Measurements from ENCODE around the gene MVB12B.

The MVB12B gene

DNA sequence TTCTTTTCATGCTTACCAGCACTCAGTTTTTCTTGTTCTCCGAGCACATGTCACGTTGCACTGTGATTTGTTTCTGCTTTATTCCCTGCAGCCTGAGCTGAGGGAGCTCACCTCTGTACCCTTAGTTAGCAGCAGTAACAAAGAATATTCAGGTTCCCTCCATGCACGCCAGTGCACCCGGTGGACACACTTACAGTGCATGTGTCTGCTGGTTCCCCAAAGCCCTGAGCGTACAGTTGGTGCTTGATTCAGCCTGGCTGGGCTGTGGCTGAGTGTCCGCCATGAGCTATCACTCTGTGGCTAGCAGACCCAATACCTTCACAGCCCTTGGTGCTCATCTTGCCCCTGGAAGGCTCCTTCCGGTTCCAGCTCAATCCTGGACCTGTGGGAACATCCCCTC lies 93.5 kb downstream of the MVB12B start:
- DNase-seq (ENCODE audit: extremely low read depth, low read depth): no peak
- TF ChIP-seq, protein P1, sequence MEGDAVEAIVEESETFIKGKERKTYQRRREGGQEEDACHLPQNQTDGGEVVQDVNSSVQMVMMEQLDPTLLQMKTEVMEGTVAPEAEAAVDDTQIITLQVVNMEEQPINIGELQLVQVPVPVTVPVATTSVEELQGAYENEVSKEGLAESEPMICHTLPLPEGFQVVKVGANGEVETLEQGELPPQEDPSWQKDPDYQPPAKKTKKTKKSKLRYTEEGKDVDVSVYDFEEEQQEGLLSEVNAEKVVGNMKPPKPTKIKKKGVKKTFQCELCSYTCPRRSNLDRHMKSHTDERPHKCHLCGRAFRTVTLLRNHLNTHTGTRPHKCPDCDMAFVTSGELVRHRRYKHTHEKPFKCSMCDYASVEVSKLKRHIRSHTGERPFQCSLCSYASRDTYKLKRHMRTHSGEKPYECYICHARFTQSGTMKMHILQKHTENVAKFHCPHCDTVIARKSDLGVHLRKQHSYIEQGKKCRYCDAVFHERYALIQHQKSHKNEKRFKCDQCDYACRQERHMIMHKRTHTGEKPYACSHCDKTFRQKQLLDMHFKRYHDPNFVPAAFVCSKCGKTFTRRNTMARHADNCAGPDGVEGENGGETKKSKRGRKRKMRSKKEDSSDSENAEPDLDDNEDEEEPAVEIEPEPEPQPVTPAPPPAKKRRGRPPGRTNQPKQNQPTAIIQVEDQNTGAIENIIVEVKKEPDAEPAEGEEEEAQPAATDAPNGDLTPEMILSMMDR (IDR thresholded peaks at IDR 0.05; ENCODE audit: low read depth, low read length, missing control alignments): no peak
- no peak overlapping the region for H3K4me3 ChIP-seq (replicated peaks; ENCODE audit: low read depth, low read length)

DNA sequence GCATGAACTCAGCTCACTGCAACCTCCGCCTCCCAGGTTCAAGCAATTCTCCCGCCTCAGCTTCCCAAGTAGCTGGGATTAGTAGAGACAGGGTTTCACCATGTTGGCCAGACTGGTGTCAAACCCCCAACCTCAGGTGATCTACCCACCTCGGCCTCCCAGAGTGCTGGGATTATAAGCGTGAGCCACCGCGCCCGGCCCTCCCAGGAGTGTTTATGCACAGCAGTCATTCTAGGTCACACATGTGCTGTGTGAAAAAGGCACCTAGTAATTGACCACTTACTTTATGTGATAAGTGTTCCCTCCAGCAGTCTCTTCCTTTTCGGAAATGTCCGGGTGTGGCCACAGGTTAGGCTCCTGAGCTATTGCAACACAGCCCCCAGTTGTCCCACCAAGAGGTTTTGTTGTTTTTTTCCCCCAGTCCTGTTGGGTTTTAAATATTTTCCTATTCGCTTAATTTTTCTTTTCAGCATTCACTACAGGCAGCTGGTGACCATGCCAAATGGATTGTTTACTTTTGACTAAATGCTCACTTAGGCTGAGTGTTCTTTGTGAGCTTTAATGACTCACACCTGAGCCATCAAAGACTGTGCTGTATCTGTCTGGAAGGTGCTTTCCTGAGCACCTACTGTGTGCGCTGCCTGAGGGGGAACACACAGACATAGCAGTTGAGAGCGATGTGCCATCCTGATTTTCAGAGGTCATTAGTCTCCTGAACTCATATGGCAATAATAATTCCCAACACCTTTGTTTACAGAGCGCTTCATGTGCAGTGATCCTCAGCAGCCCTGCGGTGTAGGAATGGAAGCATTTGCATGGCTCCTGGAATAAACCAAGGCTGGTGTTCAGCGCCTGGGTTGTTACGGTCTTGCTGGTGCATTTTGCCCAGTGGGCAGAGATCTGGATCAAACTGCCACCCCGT lies 94.3 kb downstream of the MVB12B start:
- no peak overlapping the region for H3K4me3 ChIP-seq (replicated peaks; ENCODE audit: low read depth, low read length)
- no peak for DNase-seq (ENCODE audit: extremely low read depth, low read depth)
- TF ChIP-seq, protein P1 (IDR thresholded peaks at IDR 0.05; ENCODE audit: low read depth, low read length, missing control alignments): no peak

DNA sequence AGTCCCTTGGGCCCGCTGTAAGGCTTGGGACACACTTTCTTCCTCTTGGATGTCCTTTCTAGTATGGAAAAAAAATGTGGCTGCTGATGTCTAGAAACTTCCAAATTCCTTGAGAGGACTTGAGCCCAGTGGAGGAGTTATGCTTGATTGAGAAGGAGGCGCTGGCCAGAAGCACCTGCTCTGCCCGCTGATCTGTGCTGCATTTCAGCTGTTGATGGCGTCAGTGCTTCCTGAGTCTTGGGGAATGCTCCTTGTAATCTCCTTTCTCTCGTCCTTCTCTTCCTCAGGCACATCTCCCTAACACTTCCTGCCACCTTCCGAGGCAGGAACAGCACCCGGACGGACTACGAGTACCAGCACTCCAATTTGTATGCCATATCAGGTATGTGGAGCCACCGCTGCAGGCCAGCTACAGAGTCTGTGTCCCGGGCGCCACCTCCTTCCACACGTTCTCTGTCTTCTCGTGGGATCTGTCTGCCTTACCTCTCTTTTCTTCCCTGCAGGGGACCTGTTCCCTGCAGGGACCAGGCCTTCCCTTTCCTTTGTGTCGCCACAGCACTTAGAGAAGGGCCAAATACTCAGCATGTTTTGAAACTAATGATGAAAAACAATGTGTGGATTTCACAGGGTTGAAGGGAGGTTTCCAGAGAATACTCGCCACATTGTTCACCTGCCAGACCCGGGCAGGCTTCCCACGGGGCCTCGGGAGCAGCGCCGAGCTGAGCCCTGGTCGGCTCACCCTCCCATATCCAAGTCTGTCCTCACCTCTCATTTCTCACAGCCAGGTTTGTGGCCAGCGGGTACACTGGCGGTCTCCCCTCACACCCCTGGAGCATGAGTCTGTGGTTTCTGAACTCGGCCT lies 95.2 kb downstream of the MVB12B start:
- TF ChIP-seq, protein P1 (IDR thresholded peaks at IDR 0.05; ENCODE audit: low read depth, low read length, missing control alignments): no peak
- no peak for DNase-seq (ENCODE audit: extremely low read depth, low read depth)
- no peak overlapping the region for H3K4me3 ChIP-seq (replicated peaks; ENCODE audit: low read depth, low read length)

DNA sequence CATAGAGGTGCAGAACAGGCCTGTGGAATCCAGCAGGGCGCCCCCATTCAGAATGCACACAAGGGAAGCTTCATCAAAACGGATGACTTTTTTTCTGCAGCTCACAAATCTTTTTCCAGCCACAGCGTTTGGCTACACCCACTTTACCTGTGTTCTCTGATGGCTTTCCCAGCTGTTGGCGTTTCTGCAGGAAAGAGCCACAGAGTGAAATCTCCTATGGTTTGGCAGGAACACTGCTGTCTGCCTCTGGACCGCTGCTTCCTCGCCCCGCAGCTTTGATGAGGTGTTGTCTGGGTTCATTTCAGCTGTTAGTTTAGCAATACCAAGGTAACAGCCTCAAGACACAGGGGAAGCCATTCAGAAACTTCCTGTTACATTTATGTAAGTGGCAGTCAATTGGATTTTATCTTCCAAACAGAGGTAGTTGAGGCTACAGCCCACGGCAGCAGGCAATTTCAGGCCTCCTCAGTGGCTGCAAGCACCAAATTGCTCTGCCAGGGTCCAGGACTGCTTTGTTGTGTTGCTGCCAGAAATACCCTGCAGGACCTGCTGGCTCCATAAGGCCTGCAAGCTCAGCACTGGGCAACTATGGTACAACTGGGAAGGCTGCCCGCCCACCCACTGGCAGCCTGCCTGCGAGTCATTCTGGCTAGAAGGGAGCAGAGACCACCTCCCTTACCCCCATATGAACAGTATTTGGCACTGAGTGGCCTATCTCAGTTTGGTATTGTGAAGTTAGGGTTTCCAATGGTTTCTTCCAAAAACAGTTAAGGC lies 96.7 kb downstream of the MVB12B start:
- no peak overlapping the region for H3K4me3 ChIP-seq (replicated peaks; ENCODE audit: low read depth, low read length)
- no peak for DNase-seq (ENCODE audit: extremely low read depth, low read depth)
- TF ChIP-seq, protein P1 (IDR thresholded peaks at IDR 0.05; ENCODE audit: low read depth, low read length, missing control alignments): no peak

DNA sequence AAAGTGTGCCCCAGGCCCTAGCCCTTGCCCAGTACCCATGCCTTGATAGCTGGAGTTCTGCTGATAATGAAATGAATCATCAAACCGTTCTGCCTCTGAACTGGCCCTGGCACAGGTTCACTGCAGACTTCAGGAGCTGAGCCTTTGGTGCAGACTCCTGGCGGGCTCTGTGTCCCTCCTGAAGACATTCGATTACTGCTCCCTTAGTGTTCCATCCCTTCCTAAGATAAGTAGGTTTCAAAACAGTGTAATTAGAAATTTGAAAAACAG lies 97.2 kb downstream of the MVB12B start:
- no peak overlapping the region for H3K4me3 ChIP-seq (replicated peaks; ENCODE audit: low read depth, low read length)
- TF ChIP-seq, protein P1 (IDR thresholded peaks at IDR 0.05; ENCODE audit: low read depth, low read length, missing control alignments): no peak
- DNase-seq (ENCODE audit: extremely low read depth, low read depth): no peak

DNA sequence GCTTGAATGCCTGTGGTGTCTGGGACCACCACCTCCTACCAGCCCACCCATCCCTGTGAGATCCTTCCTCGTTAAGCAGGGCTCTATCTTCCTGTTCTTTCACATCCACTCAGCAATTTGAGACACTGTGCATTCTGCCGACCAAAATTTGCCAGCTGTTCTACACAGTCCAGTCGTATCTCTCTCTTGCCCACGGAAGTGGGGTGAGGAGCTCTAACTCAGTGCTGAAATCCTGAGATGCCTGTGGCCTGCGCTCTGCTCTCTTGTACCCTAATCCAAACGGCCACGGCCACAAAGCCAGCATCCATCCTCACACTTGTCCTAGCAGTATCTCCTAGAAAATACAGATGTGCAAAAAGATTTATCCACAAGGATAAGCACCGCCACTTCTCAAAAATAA lies 97.9 kb downstream of the MVB12B start:
- TF ChIP-seq, protein P1 (IDR thresholded peaks at IDR 0.05; ENCODE audit: low read depth, low read length, missing control alignments): no peak
- DNase-seq (ENCODE audit: extremely low read depth, low read depth): no peak
- no peak overlapping the region for H3K4me3 ChIP-seq (replicated peaks; ENCODE audit: low read depth, low read length)

Measured in HFF-Myc (cell line).